GM18873 (cell line): ENCODE data around the gene SH2B2.
"Not testable (repeated sequence)": the region's sequence is repeated elsewhere in the genome, so short reads cannot be mapped to it uniquely, and the experiment has no call there.

Experiments
- ATAC-seq: cut with Tn5 transposase; IDR thresholded peaks from one replicate; pipeline ENCODE4 v1.9.1; 2021; ENCODE audit warnings: mild to moderate bottlenecking, moderate library complexity, moderate number of reproducible peaks; ENCODE audit not compliant: unreplicated experiment, low FRiP score

SH2B2 gene

DNA sequence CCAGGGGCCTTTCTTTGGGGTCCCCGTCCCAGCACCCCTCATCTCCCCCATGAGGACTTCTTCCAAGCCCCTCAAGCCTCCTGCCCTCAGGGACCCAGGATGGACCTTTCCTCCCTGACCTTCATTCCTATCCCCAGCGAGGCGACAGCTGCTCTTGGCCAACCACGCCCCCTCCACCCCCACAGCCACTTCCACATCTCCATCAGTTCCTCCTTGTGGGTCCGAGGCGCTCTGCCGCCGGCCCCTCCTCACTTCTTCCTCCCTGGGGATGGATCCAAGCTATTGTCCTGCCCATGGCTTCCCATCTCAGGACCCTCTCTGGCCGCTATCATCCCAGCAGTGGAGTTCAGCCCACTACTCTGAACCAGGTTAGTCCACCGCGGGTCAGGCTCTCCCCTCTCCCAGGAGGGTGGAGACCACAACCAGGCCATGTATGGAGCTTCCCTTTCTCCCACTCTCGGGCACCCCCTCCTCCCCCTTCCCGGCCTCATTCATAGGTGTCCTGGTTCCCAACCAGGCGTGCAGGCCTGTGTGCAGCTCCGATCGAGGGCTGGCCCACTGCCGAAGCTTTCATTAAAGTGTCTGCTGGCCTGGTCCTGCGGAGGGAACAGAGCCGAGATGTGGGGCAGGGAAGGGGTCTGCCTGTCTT is 1.7 kb upstream of the SH2B2 start:
- no peak for ATAC-seq

DNA sequence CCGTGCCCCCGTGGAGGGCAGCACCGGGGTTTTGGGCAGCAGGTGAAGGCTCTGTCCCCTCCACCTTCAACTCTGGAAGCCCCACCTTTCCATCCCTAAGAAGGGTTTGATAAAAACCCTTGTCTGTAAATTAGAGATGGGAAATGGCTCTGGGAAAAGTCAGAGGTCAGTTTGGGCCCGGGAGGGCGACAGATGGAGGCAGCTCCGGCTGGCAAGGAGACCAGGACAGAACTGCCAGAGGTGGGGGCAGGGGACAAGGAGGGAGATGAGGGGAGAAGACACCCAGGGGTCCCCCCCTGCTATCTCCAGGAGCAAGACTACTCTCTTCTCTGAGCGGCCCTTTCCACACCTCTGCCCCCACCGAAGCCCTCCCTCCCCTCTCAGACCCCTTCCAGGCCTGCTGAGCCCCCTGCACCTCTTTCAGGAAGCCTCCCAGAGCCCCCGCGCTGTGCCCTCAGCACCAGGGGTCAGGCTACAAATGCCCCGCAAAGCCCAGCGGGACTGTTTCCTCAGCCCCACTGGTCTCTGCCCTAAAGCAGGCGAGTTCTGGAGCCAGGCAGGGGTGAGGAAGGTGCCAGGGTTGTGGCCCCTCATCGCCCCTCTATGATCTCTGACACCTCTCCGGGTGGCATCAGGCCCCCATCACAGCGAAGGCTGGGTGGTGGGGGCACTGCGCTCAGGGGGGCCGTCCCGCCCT is 980 bp upstream of the SH2B2 start:
- no peak for ATAC-seq

GRCh38 chr7:102287111-102287980 is 678 bp downstream of the SH2B2 start:
- no peak for ATAC-seq

DNA sequence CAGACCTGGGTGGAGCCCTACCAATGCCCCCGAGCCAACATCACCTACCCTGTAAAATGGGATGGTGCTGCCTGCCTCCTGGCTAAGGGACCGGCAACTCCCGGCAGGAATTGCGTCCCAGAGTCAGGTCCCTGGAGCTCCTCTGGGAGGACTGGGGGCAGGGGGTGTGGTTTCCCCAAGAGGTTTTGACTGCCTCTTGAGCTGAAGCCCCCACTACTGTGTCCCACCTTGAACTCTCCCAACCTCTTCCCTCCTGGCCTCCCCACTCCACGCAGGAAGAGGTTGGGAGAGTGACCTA is 1.3 kb downstream of the SH2B2 start:
- no peak for ATAC-seq

- no peak for ATAC-seq
Observed at GRCh38 chr7:102288285-102288930, 1.7 kb downstream of the SH2B2 start.

DNA sequence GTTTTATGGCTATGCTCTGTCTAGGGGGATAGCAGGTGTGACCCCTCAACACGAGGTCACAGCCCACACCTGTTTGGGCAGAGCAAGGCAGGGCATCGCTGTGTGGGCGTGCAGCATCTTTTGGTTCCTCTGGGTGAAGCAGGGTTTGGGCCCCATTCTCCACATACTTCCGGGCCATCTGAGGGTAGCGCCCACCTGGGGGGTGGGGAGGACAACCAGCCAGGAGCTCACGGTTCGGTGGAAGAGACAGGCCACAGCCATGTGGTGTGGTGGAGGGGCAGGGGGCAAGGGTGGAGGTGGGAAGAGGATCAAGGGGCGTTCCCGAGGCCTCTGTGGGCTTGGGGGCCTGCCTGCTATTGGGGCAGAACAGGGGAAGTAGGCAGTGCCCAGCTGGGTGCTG is 2.4 kb downstream of the SH2B2 start:
- ATAC-seq: no peak

DNA sequence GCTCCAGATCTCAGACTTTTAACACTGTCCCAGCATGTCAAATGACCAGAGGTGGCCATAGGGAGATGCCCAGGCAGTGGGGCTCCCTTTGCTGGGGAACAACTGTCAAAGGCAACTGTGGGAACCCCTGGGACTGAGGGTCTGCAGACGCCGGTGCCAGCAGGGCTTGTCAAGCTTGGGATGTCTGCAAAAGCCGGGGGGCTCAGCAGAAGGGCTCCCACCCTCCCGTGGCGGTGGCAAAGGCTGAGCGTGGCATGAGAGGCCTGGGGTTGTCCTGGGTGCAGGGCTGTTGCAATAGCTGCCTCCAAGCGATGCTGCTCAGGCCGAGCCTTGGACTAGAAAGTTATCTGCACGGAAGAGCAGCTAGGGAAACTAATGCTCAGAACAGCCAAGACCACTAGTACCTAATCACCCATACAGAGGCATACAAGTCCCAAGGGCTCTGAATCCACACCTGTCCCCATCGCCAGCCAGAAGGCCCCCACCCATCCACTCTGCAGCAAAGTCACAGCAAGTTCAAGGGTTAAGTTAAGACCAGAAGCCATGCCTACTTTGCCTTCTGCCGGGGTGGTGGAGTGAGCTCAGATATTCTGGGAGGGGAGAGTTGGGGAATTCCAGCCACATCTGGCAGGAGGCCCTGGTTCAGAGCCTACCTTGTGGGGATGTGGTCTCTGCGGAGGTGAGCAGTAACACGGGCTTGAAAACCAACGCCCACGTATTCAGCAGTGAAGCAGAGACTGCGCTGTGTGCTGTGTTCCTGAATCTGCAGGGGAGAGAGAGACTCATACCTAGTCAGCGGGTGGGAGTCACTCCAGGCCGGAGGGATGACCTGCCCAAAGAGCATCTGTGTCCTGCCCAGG is 4.6 kb downstream of the SH2B2 start:
- peak; percentile 41 for ATAC-seq

GRCh38 chr7:102291916-102292267 is 5.2 kb downstream of the SH2B2 start:
- ATAC-seq: no peak

DNA sequence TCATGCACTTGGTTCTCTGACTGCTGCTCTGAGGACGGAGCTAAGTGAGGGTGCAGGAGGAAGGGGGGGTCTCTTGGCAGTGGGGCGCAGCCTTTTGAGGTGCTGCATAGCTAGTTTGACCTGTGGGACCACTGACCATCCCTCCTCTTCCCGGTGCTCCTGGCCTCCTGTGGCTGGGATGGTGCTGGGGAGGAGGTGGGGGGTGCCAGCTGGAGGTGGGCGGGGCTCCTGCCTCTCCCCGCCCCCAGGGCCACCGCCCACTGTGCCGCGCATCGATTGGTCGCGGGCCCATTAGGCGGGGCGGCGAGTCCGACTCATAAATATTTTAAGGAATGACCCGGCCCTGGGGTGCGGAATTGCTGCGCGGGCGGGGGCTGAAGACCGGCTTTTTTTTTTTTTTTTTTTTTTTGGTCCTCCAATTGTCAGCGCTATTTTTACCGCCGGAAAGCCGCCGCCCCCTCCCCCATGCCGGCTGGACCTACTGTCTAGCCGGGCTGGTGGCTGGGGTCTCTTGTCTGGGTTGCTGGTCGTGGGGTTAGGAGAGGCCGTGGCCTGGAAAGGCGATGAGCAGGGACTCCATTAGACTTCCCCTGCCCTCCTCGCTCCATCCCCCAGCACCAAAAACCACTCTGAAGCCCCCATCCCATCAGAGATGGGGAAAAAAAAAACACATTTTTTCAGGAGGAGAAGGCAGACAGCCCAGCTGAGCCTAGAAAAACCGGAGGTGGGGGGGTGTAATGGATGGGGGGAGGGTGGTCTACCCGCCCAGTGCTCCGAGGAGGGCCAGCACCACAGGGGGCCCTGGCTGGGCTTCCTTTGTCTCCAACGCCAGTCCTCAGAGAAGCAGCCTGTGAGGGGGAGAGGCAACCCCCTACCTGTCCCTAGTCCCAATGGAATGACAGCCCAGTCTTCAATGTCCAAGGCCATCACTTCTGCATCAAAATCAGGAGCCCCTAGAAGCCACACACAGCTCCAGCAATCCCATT is 6.4 kb downstream of the SH2B2 start:
- ATAC-seq: no peak

DNA sequence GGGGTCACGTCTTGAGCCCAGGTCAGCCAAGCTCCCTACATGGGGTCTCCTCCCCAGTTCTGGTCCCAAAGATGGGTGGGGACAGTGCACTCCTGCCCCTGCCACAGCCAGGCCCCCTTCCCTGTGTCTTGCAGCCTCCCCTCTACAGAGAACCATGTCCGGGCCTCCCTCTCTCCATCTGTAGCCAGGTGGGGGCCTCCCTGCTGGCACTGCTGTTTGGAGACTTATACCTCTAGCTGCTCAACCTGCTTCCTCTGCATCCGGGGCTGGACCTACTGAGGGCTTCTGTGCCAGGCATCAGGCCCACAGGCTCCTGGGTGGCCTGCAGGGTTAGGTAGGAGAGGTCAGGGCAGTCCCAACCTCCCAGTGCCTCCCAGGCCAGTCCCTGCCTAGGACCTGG is 7.9 kb downstream of the SH2B2 start:
- ATAC-seq: no peak

DNA sequence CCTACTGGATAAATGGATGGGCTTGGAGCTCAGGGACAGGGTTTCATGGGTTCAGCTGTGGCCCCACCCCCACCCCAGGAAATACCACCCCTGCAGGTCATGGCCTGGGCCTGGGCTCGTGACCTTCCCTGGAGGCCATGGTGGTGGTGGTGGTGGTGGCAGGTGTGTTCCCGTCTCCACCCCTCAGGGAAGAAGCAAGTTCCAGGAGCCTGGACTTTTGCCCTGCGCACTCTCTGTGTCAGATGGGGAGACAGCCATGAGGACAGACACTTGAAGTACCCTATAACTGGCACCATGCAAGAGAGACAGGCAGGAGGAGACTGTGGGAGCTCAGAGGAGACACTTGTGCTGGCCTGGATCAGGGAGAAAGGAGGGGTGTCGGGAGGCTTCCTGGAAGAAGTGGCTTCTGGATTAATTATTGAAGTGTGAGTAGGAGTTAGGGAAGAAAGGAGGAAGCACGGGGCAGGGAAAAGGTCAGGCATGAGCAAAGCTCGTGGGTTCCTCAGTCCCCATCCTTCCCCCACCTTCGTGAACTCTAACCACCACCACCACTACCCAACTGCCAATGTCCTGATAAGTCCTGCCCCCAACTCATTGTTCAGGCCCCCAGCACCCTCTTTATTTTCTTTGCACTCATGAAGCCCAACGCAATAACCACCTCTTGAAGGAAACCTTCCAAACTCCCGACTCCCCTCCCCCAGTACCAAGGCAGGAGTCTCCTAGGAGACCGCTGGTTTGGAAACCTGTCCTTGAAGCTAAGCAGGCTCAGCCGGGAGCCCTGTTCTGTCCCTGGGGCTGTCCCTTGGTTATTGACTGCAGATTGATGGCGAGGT is 8.9 kb downstream of the SH2B2 start:
- no peak for ATAC-seq

DNA sequence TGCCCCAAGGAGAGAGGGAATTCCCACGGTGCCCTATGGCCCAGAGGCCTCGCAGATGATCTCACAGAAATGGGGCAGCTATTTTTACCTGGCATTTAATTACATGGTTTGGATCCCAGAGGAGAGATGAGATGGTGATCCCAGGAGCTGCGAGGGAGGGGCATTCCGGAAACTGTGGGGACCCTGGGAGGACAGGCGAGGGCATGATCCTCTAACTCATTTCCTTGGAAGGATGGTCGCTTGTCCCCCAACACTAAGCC is 9.4 kb downstream of the SH2B2 start:
- ATAC-seq: no peak

- no peak for ATAC-seq
Observed at GRCh38 chr7:102296514-102296913, 9.8 kb downstream of the SH2B2 start.

DNA sequence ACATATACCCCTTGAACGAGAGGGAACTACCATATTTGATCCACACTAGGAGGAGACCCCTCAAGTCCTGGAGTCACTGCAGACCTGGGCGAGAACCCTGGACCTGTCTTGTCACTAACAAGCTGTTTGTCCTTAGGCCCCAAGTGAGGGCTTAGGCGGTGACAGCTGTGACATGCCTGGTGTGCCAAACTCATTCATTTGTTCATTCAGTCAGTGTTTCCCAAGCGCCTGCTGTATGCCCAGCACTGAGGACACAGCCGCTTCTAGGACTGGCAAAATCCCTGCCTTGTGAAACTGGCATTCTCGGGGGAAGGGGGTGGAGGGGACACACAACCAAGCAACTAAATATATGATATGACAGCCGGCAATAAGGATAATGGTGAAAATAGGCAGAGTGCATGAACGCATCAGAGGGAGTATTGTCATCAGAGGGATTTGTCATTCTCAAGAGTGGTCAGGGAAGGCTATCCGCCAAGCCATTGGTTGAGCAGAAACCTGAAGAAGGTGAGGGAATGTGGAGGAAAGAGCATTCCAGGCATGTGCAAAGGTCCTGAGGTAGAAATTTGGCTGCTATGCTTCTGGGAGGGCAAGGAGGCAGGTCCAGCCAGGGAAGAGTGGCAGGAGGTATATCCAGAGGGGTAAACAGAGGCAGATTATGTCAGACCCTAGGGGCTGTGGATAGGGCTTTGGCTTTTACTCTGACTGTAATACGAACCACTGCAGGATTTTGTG is 11.0 kb downstream of the SH2B2 start:
- no peak for ATAC-seq

GRCh38 chr7:102300643-102301221 is 14.1 kb downstream of the SH2B2 start:
- ATAC-seq: no peak

DNA sequence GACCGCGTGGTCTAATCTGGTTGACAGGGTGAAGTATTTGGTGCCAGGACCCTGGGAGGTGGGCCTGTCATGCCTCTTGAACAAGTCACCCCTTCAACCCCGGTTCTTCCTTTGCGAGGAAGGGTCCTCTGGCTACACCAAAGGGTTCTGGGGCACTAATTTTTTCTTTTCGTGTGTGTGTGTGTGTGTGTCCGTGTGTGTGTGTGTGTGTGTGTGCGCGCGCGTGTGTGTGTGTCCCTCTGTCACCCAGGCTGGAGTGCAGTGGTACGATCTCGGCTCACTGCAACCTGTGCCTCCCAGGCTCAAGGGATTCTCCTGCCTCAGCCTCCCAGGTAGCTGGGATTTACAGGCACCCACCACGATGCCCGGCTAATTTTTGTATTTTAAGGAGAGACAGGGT is 14.7 kb downstream of the SH2B2 start:
- not testable (repeated sequence) for ATAC-seq

- no peak for ATAC-seq
Observed at GRCh38 chr7:102302025-102302424, 15.4 kb downstream of the SH2B2 start.
